Mesenchymal stem cell (in vitro differentiated cells and primary cell): Measurements from ENCODE around the gene PPP1R12A.

Experiments
- DNase-seq: peaks from one replicate; pipeline ENCODE4 v3.0.0-alpha.2; 2013
- H2AFZ ChIP-seq: one replicate; pipeline ENCODE4 v1.6.1; 2013; ENCODE audit warnings: low read depth, mild to moderate bottlenecking, control low read depth, inconsistent platforms, low read length, moderate library complexity
- H2AK5ac ChIP-seq: 2 replicates; pipeline ENCODE4 v1.6.1; 2013; ENCODE audit warnings: low read length, moderate library complexity, mild to moderate bottlenecking, inconsistent platforms; ENCODE audit not compliant: severe bottlenecking
- H2BK120ac ChIP-seq: one replicate; pipeline ENCODE4 v1.6.1; 2013; ENCODE audit warnings: low read depth, mild to moderate bottlenecking, inconsistent platforms, low read length, moderate library complexity
- H2BK12ac ChIP-seq, 2 experiments: one replicate each; pipeline ENCODE4 v1.6.1; 2013; ENCODE audit warnings: inconsistent platforms in 2 of 2, low read length in 2 of 2, mild to moderate bottlenecking in 2 of 2, moderate library complexity in 2 of 2, control low read depth in 1 of 2
- H2BK15ac ChIP-seq: one replicate; pipeline ENCODE4 v1.6.1; 2013; ENCODE audit warnings: mild to moderate bottlenecking, low read depth, inconsistent platforms; ENCODE audit not compliant: poor library complexity, severe bottlenecking
- H2BK5ac ChIP-seq: 2 replicates; pipeline ENCODE4 v1.6.1; 2013; ENCODE audit warnings: low read depth, mild to moderate bottlenecking, low read length, control low read depth, inconsistent platforms; ENCODE audit not compliant: poor library complexity, severe bottlenecking
- H3K14ac ChIP-seq, 2 experiments: one replicate each; pipeline ENCODE4 v1.6.1; 2013; ENCODE audit warnings: inconsistent platforms in 2 of 2, low read length in 2 of 2, control low read depth in 1 of 2, mild to moderate bottlenecking in 1 of 2, moderate library complexity in 1 of 2
- H3K18ac ChIP-seq, 2 experiments: one replicate each; pipeline ENCODE4 v1.6.1; 2013; ENCODE audit warnings: inconsistent platforms in 2 of 2, low read length in 2 of 2, control low read depth in 1 of 2, low read depth in 1 of 2, mild to moderate bottlenecking in 1 of 2
- H3K23ac ChIP-seq, 2 experiments: one replicate each; pipeline ENCODE4 v1.6.1; 2013; ENCODE audit warnings: inconsistent platforms in 2 of 2, low read length in 2 of 2, mild to moderate bottlenecking in 2 of 2, moderate library complexity in 2 of 2, control low read depth in 1 of 2
- H3K27ac ChIP-seq: 2 replicates; pipeline ENCODE4 v1.5.1; 2013; ENCODE audit warnings: mild to moderate bottlenecking, moderate library complexity, low read length, control low read depth, inconsistent platforms; ENCODE audit not compliant: poor library complexity, severe bottlenecking
- H3K27me3 ChIP-seq, 2 experiments: 2 replicates each; pipeline versions ENCODE4 v1.6.1 to v1.7.0; 2013; ENCODE audit warnings: low read length in 2 of 2, mild to moderate bottlenecking in 2 of 2, moderate library complexity in 2 of 2, control low read depth in 1 of 2, inconsistent platforms in 1 of 2; ENCODE audit not compliant: control insufficient read depth in 1 of 2, insufficient read depth in 1 of 2
- H3K36me3 ChIP-seq, 2 experiments: 2 replicates each; pipeline versions ENCODE4 v1.6.1 to v1.7.0; 2013; ENCODE audit warnings: low read length in 2 of 2, control low read depth in 1 of 2, inconsistent platforms in 1 of 2, low read depth in 1 of 2, mild to moderate bottlenecking in 1 of 2; ENCODE audit not compliant: insufficient read depth in 2 of 2, control insufficient read depth in 1 of 2
- H3K4ac ChIP-seq, 2 experiments: one replicate each; pipeline ENCODE4 v1.6.1; 2013; ENCODE audit warnings: inconsistent platforms in 2 of 2, low read length in 2 of 2, mild to moderate bottlenecking in 2 of 2, moderate library complexity in 2 of 2, control low read depth in 1 of 2, low read depth in 1 of 2
- H3K4me1 ChIP-seq: 2 replicates; pipeline ENCODE4 v1.6.1; 2013; ENCODE audit warnings: low read depth, low read length, control low read depth; ENCODE audit not compliant: control insufficient read depth, insufficient read depth
- H3K4me2 ChIP-seq: 2 replicates; pipeline ENCODE4 v1.6.1; 2013; ENCODE audit warnings: low read length, mild to moderate bottlenecking, inconsistent platforms; ENCODE audit not compliant: poor library complexity, severe bottlenecking
- H3K4me3 ChIP-seq, 2 experiments: 2 replicates each; pipeline versions ENCODE4 v1.5.1 to v1.7.0; 2013; ENCODE audit warnings: low read length in 2 of 2, mild to moderate bottlenecking in 2 of 2, control low read depth in 1 of 2, low read depth in 1 of 2; ENCODE audit not compliant: insufficient read depth in 1 of 2
- H3K79me1 ChIP-seq: replicated peaks from 2 replicates; pipeline ENCODE4 v1.6.1; 2013; ENCODE audit warnings: mild to moderate bottlenecking, control low read depth, low read length, inconsistent platforms; ENCODE audit not compliant: poor library complexity, severe bottlenecking
- H3K9ac ChIP-seq: 2 replicates; pipeline ENCODE4 v1.7.0; 2013; ENCODE audit warnings: mild to moderate bottlenecking, low read length, moderate library complexity
- H3K9me3 ChIP-seq: 2 replicates; pipeline ENCODE4 v1.7.0; 2013; ENCODE audit warnings: mild to moderate bottlenecking, low read length; ENCODE audit not compliant: control insufficient read depth
- H4K8ac ChIP-seq: one replicate; pipeline ENCODE4 v1.6.1; 2013; ENCODE audit warnings: inconsistent platforms, mild to moderate bottlenecking, low read length, moderate library complexity
- H4K91ac ChIP-seq: one replicate; pipeline ENCODE4 v1.6.1; 2013; ENCODE audit warnings: mild to moderate bottlenecking, low read length, inconsistent platforms
- WGBS: methylation state at CpG from one replicate; pipeline ENCODE4 v1.1.7; 2013; ENCODE audit warnings: mixed read lengths; 5-methylcytosine and 5-hydroxymethylcytosine counted together

PPP1R12A gene

DNA sequence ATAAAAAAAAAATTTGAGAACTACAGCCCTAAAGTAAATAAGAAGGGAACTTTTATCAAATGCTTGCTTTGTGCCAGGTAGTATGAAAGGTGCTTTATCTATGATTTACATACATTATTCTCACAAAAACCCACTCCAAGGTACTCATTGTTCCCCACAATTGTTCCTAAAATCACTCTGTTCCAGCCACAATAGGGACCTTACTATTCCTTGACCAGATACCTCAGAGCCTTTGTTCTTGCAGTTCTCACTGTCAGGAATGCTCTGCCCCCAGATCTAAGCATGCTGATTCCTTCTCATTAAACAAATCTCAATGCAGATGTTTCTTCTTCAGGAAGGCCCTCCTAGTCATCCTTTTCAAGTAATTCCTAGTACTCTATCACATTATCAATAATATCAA lies 60.2 kb downstream of the PPP1R12A start:
- Histone ChIP-seq H3K27me3 (no peaks in the 10 kb centered on the region), H3K4ac (no peak overlapping the region), H3K9ac (no peak overlapping the region), H2BK5ac (no peak overlapping the region), H3K14ac (no peak overlapping the region), H4K8ac (no peak overlapping the region), H3K4me1 (no peaks in the 10 kb centered on the region), H2BK12ac (no peak overlapping the region), H2BK120ac (no peak overlapping the region), H3K27ac (no peak overlapping the region), H3K36me3 (peaks cover 0 to 27% of the 10 kb centered on the region in 2 experiments), H4K91ac (no peak overlapping the region), H3K9me3 (no peaks in the 10 kb centered on the region), H3K4me3 (no peak overlapping the region), H2AK5ac (no peak overlapping the region), H3K23ac (no peak overlapping the region), H2BK15ac (no peak overlapping the region), H3K79me1 (peaks cover 20% of the 10 kb centered on the region), H2AFZ (no peak overlapping the region), H3K18ac (no peak overlapping the region), H3K4me2 (no peak overlapping the region)
- no peak for DNase-seq

DNA sequence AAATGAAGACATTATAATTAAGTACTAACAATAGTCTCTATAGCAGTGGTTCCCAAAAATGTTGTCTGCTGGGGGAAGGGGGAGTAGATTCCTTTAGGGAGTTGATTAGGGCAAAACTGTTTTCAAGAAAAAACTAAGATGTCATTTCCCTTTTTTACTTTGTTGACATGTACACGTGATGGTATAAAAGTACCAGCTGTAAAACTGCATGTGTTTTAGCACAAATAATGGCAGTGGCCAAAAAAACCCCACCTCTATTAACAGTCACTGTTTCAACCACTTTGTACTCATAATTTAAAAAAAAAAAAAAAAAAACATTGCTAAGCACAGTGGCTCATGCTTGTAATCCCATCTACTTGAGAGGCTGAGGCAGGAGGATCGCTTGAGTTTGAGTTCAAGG lies 61.7 kb downstream of the PPP1R12A start:
- Histone ChIP-seq H3K4me3 (no peak overlapping the region), H3K4me2 (no peak overlapping the region), H3K23ac (no peak overlapping the region), H3K4ac (no peak overlapping the region), H3K14ac (no peak overlapping the region), H3K4me1 (no peaks in the 10 kb centered on the region), H2AK5ac (no peak overlapping the region), H2AFZ (no peak overlapping the region), H4K8ac (no peak overlapping the region), H2BK120ac (no peak overlapping the region), H3K9ac (no peak overlapping the region), H3K18ac (no peak overlapping the region), H3K27me3 (no peaks in the 10 kb centered on the region), H3K79me1 (peaks cover 15% of the 10 kb centered on the region), H2BK12ac (no peak overlapping the region), H3K9me3 (no peaks in the 10 kb centered on the region), H3K36me3 (peaks cover 0 to 41% of the 10 kb centered on the region in 2 experiments), H2BK15ac (no peak overlapping the region), H2BK5ac (no peak overlapping the region), H4K91ac (no peak overlapping the region), H3K27ac (no peak overlapping the region)
- no peak for DNase-seq
- WGBS = 100% methylated on average over 2 of the region's 2 CpGs

GRCh38 chr12:79871621-79872020 lies 63.3 kb downstream of the PPP1R12A start:
- Histone ChIP-seq H2AK5ac (no peak overlapping the region), H3K79me1 (peaks cover 11% of the 10 kb centered on the region), H2BK15ac (no peak overlapping the region), H3K18ac (no peak overlapping the region), H3K4me1 (no peaks in the 10 kb centered on the region), H4K91ac (no peak overlapping the region), H3K27me3 (no peaks in the 10 kb centered on the region), H3K4ac (no peak overlapping the region), H3K4me3 (no peak overlapping the region), H2AFZ (no peak overlapping the region), H3K23ac (no peak overlapping the region), H2BK12ac (no peak overlapping the region), H3K14ac (no peak overlapping the region), H3K27ac (no peak overlapping the region), H3K4me2 (no peak overlapping the region), H3K9ac (no peak overlapping the region), H3K36me3 (peaks cover 0 to 56% of the 10 kb centered on the region in 2 experiments), H3K9me3 (no peaks in the 10 kb centered on the region), H4K8ac (no peak overlapping the region), H2BK120ac (no peak overlapping the region), H2BK5ac (no peak overlapping the region)
- DNase-seq = no peak
- WGBS = 99% methylated on average over 4 of the region's 7 CpGs

- Histone ChIP-seq H3K23ac (no peak overlapping the region), H3K9ac (no peak overlapping the region), H3K18ac (no peak overlapping the region), H3K27me3 (no peaks in the 10 kb centered on the region), H2BK15ac (no peak overlapping the region), H2BK120ac (no peak overlapping the region), H2BK12ac (no peak overlapping the region), H3K4me1 (no peaks in the 10 kb centered on the region), H3K9me3 (no peaks in the 10 kb centered on the region), H2BK5ac (no peak overlapping the region), H3K79me1 (peaks cover 11% of the 10 kb centered on the region), H4K8ac (no peak overlapping the region), H3K27ac (no peak overlapping the region), H2AK5ac (no peak overlapping the region), H3K4ac (no peak overlapping the region), H3K4me3 (no peak overlapping the region), H3K4me2 (no peak overlapping the region), H2AFZ (no peak overlapping the region), H3K14ac (no peak overlapping the region), H4K91ac (no peak overlapping the region), H3K36me3 (peaks cover 0 to 56% of the 10 kb centered on the region in 2 experiments)
- no peak for DNase-seq
Measured at GRCh38 chr12:79870916-79871315, 64.0 kb downstream of the PPP1R12A start.
